OCI-LY1 (cell line): ENCODE data around the gene TAC4.

Source experiments
- H2AFZ ChIP-seq: fragments of 200-600 bp; sonication (generic), shearing (Covaris generic); 2 replicates; pipeline ENCODE4 v1.6.0; 2014; ENCODE audit warnings: antibody characterized with exemption, mild to moderate bottlenecking, low read length
- H3F3A ChIP-seq: fragments of 200-600 bp; sonication (generic), shearing (Covaris generic); 2 replicates; pipeline ENCODE4 v1.6.0; 2014; ENCODE audit warnings: mild to moderate bottlenecking, antibody characterized with exemption, low read length, moderate library complexity; ENCODE audit not compliant: insufficient read depth
- H3K27ac ChIP-seq: fragments of 200-600 bp; sonication (generic); 2 replicates; pipeline ENCODE4 v1.5.1; 2014; ENCODE audit warnings: low read length, mixed run types, mild to moderate bottlenecking, low read depth; ENCODE audit not compliant: poor library complexity, severe bottlenecking
- H3K27me3 ChIP-seq: fragments of 200-600 bp; sonication (generic); 2 replicates; pipeline ENCODE4 v1.6.0; 2014; ENCODE audit warnings: antibody characterized with exemption, mild to moderate bottlenecking, low read length, moderate library complexity; ENCODE audit not compliant: insufficient read depth
- H3K36me3 ChIP-seq: fragments of 200-600 bp; sonication (generic); 2 replicates; pipeline ENCODE4 v1.6.1; 2014; ENCODE audit warnings: mild to moderate bottlenecking, antibody characterized with exemption, low read length, moderate library complexity, mixed read lengths; ENCODE audit not compliant: insufficient read depth
- H3K4me1 ChIP-seq: fragments of 200-600 bp; sonication (generic); 2 replicates; pipeline ENCODE4 v1.5.1; 2014; ENCODE audit warnings: mild to moderate bottlenecking, low read length, moderate library complexity; ENCODE audit not compliant: insufficient read depth, severe bottlenecking
- H3K4me2 ChIP-seq: fragments of 200-600 bp; sonication (generic), shearing (Covaris generic); 2 replicates; pipeline ENCODE4 v1.6.1; 2014; ENCODE audit warnings: low read length
- H3K4me3 ChIP-seq: fragments of 200-600 bp; sonication (generic); 2 replicates; pipeline ENCODE4 v1.5.1; 2014; ENCODE audit warnings: low read length, low read depth, mild to moderate bottlenecking, mixed read lengths; ENCODE audit not compliant: poor library complexity, severe bottlenecking
- H3K79me2 ChIP-seq: fragments of 200-600 bp; shearing (Covaris generic); 2 replicates; pipeline ENCODE4 v1.6.1; 2016; ENCODE audit warnings: mixed run types, low read length, mixed read lengths; ENCODE audit not compliant: insufficient read depth
- H3K9ac ChIP-seq: fragments of 200-600 bp; sonication (generic), shearing (Covaris generic); 2 replicates; pipeline ENCODE4 v1.6.1; 2014; ENCODE audit warnings: mild to moderate bottlenecking, low read length, mixed read lengths
- H3K9me2 ChIP-seq: fragments of 200-600 bp; sonication (generic), shearing (Covaris generic); 2 replicates; pipeline ENCODE4 v1.6.1; 2014; ENCODE audit warnings: low read depth, mild to moderate bottlenecking, low read length, mixed read lengths
- H3K9me3 ChIP-seq: fragments of 200-600 bp; shearing (Covaris generic); 2 replicates; pipeline ENCODE4 v1.6.1; 2014; ENCODE audit warnings: low read length, mixed read lengths
- H4K20me1 ChIP-seq: fragments of 200-600 bp; sonication (generic), shearing (Covaris generic); 2 replicates; pipeline ENCODE4 v1.6.0; 2016; ENCODE audit warnings: mild to moderate bottlenecking, low read length; ENCODE audit not compliant: insufficient read depth
- CTCF ChIP-seq: fragments of 200-600 bp; sonication (generic), shearing (Covaris generic); IDR thresholded peaks from 2 replicates; pipeline ENCODE4 v1.5.1; 2017; ENCODE audit warnings: mild to moderate bottlenecking, antibody characterized with exemption, low read length, moderate library complexity, mixed read lengths
- EZH2 ChIP-seq: fragments of 200-600 bp; sonication (generic), shearing (Covaris generic); IDR thresholded peaks from 2 replicates; pipeline ENCODE4 v1.8.0; 2017; ENCODE audit warnings: borderline replicate concordance, mixed run types, mild to moderate bottlenecking, antibody characterized with exemption, low read length, moderate library complexity, mixed read lengths

Gene TAC4

GRCh38 chr17:49880291-49881053 is 32.6 kb upstream of the TAC4 start:
- H4K20me1 ChIP-seq: no peaks in the 10 kb centered on the region
- H3K4me3 ChIP-seq: no peak overlapping the region
- no peaks in the 10 kb centered on the region for H3K9me3 ChIP-seq
- no peaks in the 10 kb centered on the region for H3K36me3 ChIP-seq
- no peak overlapping the region for H3K9ac ChIP-seq
- no peaks in the 10 kb centered on the region for H3F3A ChIP-seq
- no peaks in the 10 kb centered on the region for H3K4me1 ChIP-seq
- peaks cover 9% of the 10 kb centered on the region; the same call in 1 of the 2 replicates for H3K27me3 ChIP-seq
- no peaks in the 10 kb centered on the region for H3K9me2 ChIP-seq
- H3K79me2 ChIP-seq: no peaks in the 10 kb centered on the region
- no peak overlapping the region for H3K27ac ChIP-seq
- TF ChIP-seq EZH2 (no peak), CTCF (peak; percentile 84)
- H3K4me2 ChIP-seq: no peak overlapping the region
- no peak overlapping the region for H2AFZ ChIP-seq

GRCh38 chr17:49878931-49879904 is 31.3 kb upstream of the TAC4 start:
- Histone ChIP-seq H3K36me3 (no peaks in the 10 kb centered on the region), H3K4me3 (no peak overlapping the region), H3K27me3 (peaks cover 9% of the 10 kb centered on the region; the same call in 1 of the 2 replicates), H4K20me1 (no peaks in the 10 kb centered on the region), H2AFZ (no peak overlapping the region), H3K9ac (no peak overlapping the region), H3K27ac (no peak overlapping the region), H3K4me2 (no peak overlapping the region), H3K9me2 (no peaks in the 10 kb centered on the region), H3K4me1 (no peaks in the 10 kb centered on the region), H3K79me2 (no peaks in the 10 kb centered on the region), H3F3A (no peaks in the 10 kb centered on the region), H3K9me3 (no peaks in the 10 kb centered on the region)
- no peak for TF ChIP-seq EZH2
- TF ChIP-seq CTCF: no peak

DNA sequence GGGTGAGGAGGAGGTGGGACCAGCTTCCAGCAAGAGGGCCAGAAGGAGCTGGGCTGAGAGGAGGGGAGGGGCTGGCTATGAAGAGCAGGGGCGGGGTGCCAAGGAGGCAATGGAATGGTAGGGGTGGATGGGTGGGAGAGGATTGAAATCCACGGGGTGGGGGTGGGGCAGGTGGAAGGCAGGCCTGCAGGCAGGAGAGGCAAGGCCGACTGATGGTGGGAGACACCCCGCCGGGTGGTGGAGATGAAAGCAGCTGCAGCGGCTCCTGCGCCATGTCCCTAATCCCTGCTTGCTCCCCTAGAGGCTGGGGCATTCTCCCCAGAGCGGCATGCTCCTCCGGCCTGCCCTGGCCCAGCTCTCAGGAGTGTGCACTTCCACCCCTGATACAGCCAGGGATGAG is 27.8 kb upstream of the TAC4 start:
- H3K36me3 ChIP-seq: no peaks in the 10 kb centered on the region
- H4K20me1 ChIP-seq: no peaks in the 10 kb centered on the region
- TF ChIP-seq CTCF: no peak
- H3K27ac ChIP-seq: no peak overlapping the region
- H2AFZ ChIP-seq: no peak overlapping the region
- H3K27me3 ChIP-seq: no peaks in the 10 kb centered on the region; the same call in 1 of the 2 replicates
- H3K4me2 ChIP-seq: no peak overlapping the region
- no peaks in the 10 kb centered on the region for H3K4me1 ChIP-seq
- no peak overlapping the region for H3K4me3 ChIP-seq
- no peaks in the 10 kb centered on the region for H3F3A ChIP-seq
- H3K9me2 ChIP-seq: no peaks in the 10 kb centered on the region
- H3K9me3 ChIP-seq: no peaks in the 10 kb centered on the region
- no peaks in the 10 kb centered on the region for H3K79me2 ChIP-seq
- no peak overlapping the region for H3K9ac ChIP-seq
